ENCODE data around the gene CCDC92B. TPM values are rescaled to one million over a fixed set of nuclear protein-coding genes. Genes with fewer than 3 reads are reported as not detected.
"Not testable (repeated sequence)": the region's sequence is repeated elsewhere in the genome, so short reads cannot be mapped to it uniquely, and the experiment has no call there.

Gene CCDC92B
- total and polyA plus RNA-seq, 2 of the 4 experiments (the other 2 are of a cell fraction), result not detected

DNA sequence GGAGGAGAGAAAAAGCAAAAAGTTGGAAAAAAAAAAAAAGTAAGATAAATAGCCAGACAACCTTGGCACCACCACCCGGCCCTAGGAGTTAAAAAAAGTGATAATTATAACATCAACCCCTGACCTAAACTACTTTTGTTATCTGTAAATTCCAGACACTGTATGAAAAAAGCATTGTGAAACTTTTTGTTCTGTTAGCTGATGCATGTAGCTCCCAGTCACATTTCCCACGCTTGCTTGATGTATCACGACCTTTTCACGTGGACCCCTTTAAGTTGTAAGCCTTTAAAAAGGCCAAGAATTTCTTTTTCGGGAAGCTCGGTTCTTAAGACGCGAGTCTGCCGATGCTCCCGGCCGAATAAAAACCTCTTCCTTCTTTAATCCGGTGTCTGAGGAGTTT, 35.9 kb upstream of the CCDC92B start:
- H4K20me1 ChIP-seq (ENCODE audit: insufficient read depth, low read length); H3K36me3 ChIP-seq (ENCODE audit: control insufficient read depth, insufficient read depth, low read length); H3K14ac ChIP-seq (replicated peaks; ENCODE audit: low read depth, low read length); intact Hi-C loops (cut with micrococcal nuclease); in situ Hi-C loops (cut with MboI; ENCODE audit: low sequenced_read_pairs); H2BK5ac ChIP-seq (ENCODE audit: low read depth, low read length, poor library complexity, severe bottlenecking); H3K9me3 ChIP-seq (ENCODE audit: control insufficient read depth, insufficient read depth, low read length); H2AK9ac ChIP-seq (replicated peaks; ENCODE audit: low read depth, low read length, poor library complexity); H3K23ac ChIP-seq (ENCODE audit: low read depth, low read length); dilution Hi-C loops (cut with HindIII; ENCODE audit: low sequenced_read_pairs, unreplicated experiment); H3K79me1 ChIP-seq (ENCODE audit: low read depth in 1 of 2, low read length in 2 of 2); H4K91ac ChIP-seq (ENCODE audit: insufficient read depth, low read depth, low read length); H3K18ac ChIP-seq (ENCODE audit: low read depth, low read length); H3K9me1 ChIP-seq (ENCODE audit: insufficient read depth, low read length); CTCF ChIA-PET; H2BK15ac ChIP-seq (ENCODE audit: low read depth, low read length); H3K4me3 ChIP-seq (ENCODE audit: insufficient read depth, low read depth, low read length); H2BK120ac ChIP-seq (ENCODE audit: low read depth, low read length); H3K27me3 ChIP-seq (ENCODE audit: control insufficient read depth, insufficient read depth, low read length); H2AFZ ChIP-seq (replicated peaks; ENCODE audit: low read length, poor library complexity); H4K5ac ChIP-seq (ENCODE audit: low read depth, low read length); DNase-seq; ATAC-seq (ENCODE audit: low read depth); H2AK5ac ChIP-seq (ENCODE audit: low read depth, low read length); BruUV-seq (replicated peaks); H3K4me2 ChIP-seq (ENCODE audit: low read depth, low read length); H3K4ac ChIP-seq (ENCODE audit: low read depth, low read length); H3K9ac ChIP-seq (ENCODE audit: low read depth, low read length); H3K4me1 ChIP-seq (ENCODE audit: control insufficient read depth, insufficient read depth, low read length); H4K8ac ChIP-seq (ENCODE audit: low read depth in 2 of 2, low read length in 2 of 2); POLR2A ChIA-PET (ENCODE audit: unreplicated experiment); H3K27ac ChIP-seq (ENCODE audit: insufficient read depth, low read length); H3K56ac ChIP-seq (ENCODE audit: extremely low read depth, insufficient read depth, low read length); H2BK20ac ChIP-seq (ENCODE audit: low read depth, low read length): not testable (repeated sequence)
- WGBS, 2 experiments (ENCODE audit: extremely low coverage in 2 of 2, insufficient read length in 1 of 2), result 46% methylated on average over 3 of the region's 12 CpGs; no CpG with 5 or more reads in 1 of the 2 experiments

All from IMR-90 (cell line).